Activated CD4-positive, alpha-beta T cell treated with anti-CD3 and anti-CD28 coated beads, Interleukin-2, amount 50 U/mL, for 16 hours (primary cell): Measurements from ENCODE around the gene GJA9.

Experiments
- DNase-seq: peaks from one replicate; pipeline ENCODE4 v3.0.0-alpha.2; 2020

GJA9 gene

GRCh38 chr1:38829368-38829767, 52.0 kb downstream of the GJA9 start:
- no peak for DNase-seq

GRCh38 chr1:38827318-38827717, 54.1 kb downstream of the GJA9 start:
- no peak for DNase-seq

GRCh38 chr1:38826886-38827285, 54.5 kb downstream of the GJA9 start:
- DNase-seq = no peak

GRCh38 chr1:38826262-38826661, 55.1 kb downstream of the GJA9 start:
- DNase-seq = no peak
